Measurements from ENCODE around the gene SLC29A3. TPM values are rescaled to one million over a fixed set of nuclear protein-coding genes. Genes with fewer than 3 reads are reported as not detected.

SLC29A3 gene
- total and polyA plus RNA-seq, 10 of the 15 experiments (the other 5 are each of a cell fraction or from before 2014, with no cell fraction given) = 1.5 to 4.0 (median 2.7) TPM

GRCh38 chr10:71369602-71370001, 50.5 kb downstream of the SLC29A3 start:
- no peak overlapping the region for H3K9ac ChIP-seq (ENCODE audit: control insufficient read depth, insufficient read depth, low read length)
- no peaks in the 10 kb centered on the region for H3K9me3 ChIP-seq (replicated peaks; ENCODE audit: control insufficient read depth, insufficient read depth, low read length)
- no peak for DNase-seq (ENCODE audit: low read depth, low spot score)
- no peak for ATAC-seq
- ChIA-PET POLR2A (no interaction called here), SMC1A (ENCODE audit: uncharacterized antibody, unreplicated experiment) (interaction anchor here (0.6 to 18.0 kb wide), 4 partner anchors 9 to 339 kb away, joined by 3 to 249 read pairs (median 11); partner anchors contain the start of gene SLC29A3), CTCF (interaction anchor here (1.2 to 2.3 kb wide), 3 partner anchors 9 to 339 kb away, joined by 3 to 10 read pairs (median 4); no protein-coding TSS in a partner anchor), RAD21 (ENCODE audit: unreplicated experiment) (interaction anchor here (1.9 kb wide), 1 partner anchor 9 kb away, joined by 6 read pairs; no protein-coding TSS in a partner anchor)
- in situ Hi-C loops (cut with MboI) = no loop called here
- H3K4me2 ChIP-seq (ENCODE audit: control insufficient read depth, insufficient read depth) = no peak overlapping the region
- no peak for FAIRE-seq
- no peaks in the 10 kb centered on the region for H3K79me2 ChIP-seq (ENCODE audit: control insufficient read depth, insufficient read depth, low read length)
- H3K4me3 ChIP-seq = no peak overlapping the region
- WGBS (ENCODE audit: insufficient coverage, insufficient replicate concordance, low lambda C conversion rate, missing lambda C conversion rate) = 36% methylated on average over 1 of the region's 1 CpG
- H4K20me1 ChIP-seq (ENCODE audit: control insufficient read depth, insufficient read depth) = no peaks in the 10 kb centered on the region
- intact Hi-C loops (cut with micrococcal nuclease; ENCODE audit: unreplicated experiment) = no loop called here
- no peak overlapping the region for H3K27ac ChIP-seq (ENCODE audit: control insufficient read depth, insufficient read depth)
- H3K27me3 ChIP-seq (replicated peaks in 1 of 2; ENCODE audit: control insufficient read depth in 2 of 2, insufficient read depth in 2 of 2, low read length in 1 of 2) = no peaks in the 10 kb centered on the region
- peaks cover 46% of the 10 kb centered on the region for H3K4me1 ChIP-seq (ENCODE audit: control insufficient read depth, insufficient read depth, low read length)
- no peak overlapping the region for H2AFZ ChIP-seq (ENCODE audit: control insufficient read depth, low read depth, low read length)
- no peaks in the 10 kb centered on the region for H3K36me3 ChIP-seq (ENCODE audit: control insufficient read depth in 2 of 2, insufficient read depth in 2 of 2, low read length in 1 of 2)
- no TSS peak for BruUV-seq (replicated peaks)
- TF ChIP-seq EED (IDR thresholded peaks at IDR 0.05; ENCODE audit: low read depth) (no peak), E2F8 (IDR thresholded peaks at IDR 0.05; ENCODE audit: low read depth, partially characterized antibody) (no peak), IRF3 (IDR thresholded peaks at IDR 0.05) (no peak), STAT3 (IDR thresholded peaks at IDR 0.05; ENCODE audit: low read depth, low read length) (no peak), SMAD1 (IDR thresholded peaks at IDR 0.05; ENCODE audit: low read depth, partially characterized antibody) (no peak), SRF (IDR thresholded peaks at IDR 0.05; ENCODE audit: low read depth in 2 of 2, low read length in 2 of 2) (no peak), ZNF274 (IDR thresholded peaks at IDR 0.05; ENCODE audit: insufficient read depth, insufficient read length) (no peak)

Measured in GM12878 (cell line).